SKM-1 (cell line): ENCODE measurements around the gene STYXL1.

ENCODE experiments used
- DNase-seq: peaks from one replicate; lab custom pipeline; 2025; ENCODE audit not compliant: unreplicated experiment; lab: John Stamatoyannopoulos, UW

STYXL1 gene

DNA sequence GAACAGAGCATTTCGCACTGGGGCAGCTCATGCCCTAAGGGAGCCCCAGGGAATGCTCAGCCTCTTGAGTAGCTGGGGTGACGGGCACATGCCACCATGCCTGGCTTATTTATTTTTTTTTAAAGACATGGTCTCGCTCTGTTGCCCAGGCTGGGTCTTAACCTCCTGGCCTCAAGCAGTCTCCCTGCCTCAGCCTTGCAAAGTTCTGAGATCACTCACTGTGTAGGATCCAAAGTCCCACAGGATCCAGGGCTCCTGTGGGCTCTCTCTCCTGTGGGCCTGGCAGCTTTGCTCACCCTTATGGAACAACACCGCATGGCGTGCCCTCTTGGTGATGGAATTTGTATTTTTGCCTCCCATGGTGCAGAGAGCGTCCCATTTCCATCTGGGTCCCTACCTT lies 87.4 kb downstream of the STYXL1 start:
- DNase-seq: no peak

DNA sequence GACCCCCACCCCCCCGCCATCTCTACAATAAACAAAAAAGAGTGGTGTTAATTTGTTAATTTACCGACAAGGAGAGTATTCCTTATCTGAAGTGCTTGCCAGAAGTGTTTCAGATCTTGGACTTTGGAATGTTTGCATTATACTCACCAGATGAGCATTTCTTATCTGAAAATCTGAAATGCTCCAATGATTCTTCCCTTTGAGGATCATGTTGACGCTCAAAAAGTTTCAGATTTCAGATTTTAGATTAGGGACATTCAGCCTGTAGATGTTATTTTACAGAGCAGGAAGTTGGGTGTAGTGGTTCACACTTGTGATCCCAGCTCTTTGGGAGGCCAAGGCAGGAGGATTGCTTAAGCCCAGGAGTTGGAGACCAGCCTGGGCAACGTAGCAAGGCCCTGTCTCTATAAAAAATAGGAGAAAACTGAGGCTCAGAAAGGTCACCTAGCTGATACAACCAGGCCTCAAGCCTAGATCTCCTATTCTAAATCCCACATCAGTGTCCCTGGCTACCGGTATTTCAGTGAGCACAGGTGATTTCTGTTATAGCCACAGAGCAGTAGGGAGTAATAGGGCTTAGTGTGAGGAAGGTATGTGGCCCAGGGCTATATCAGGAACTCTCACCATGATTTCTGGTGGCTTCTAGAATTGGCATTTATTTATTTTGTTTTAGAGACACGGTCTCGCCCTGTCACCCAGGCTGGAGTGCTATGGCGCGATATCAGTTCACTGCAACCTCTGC lies 88.8 kb downstream of the STYXL1 start:
- no peak for DNase-seq

DNA sequence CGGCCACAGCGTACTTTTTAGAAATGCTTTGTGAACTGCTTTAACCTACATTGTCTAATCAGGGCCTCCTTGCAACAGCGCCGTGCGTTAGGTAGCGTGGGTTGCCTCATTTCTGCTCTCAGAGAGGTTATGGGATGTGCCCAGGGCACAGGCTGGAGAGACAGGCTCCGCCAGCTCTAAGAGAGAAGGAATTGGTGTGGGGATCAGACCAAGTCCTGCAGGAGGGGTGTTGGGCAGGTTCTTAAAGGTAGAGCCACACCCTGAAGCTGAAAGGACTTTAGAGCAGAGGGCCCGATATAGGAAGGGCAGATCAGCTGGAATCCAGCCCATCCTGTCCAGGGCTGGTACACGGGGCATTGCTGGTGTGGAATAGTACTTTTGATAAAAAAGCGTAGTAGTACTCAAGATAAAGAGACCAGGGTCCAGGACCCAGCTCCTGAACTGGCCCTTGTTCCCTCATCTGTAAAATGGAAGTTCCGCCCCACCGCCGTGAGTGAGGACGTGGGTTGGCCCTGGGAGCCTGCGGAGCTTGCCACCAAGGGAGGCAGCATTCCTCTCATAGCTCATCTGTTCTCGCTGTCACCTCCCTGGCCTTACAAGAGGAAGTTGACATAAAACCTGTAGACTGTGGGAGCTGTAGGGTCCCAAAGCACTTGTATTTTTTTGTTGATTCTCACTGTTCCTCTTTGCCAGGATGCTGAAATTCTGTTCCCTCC lies 90.6 kb downstream of the STYXL1 start:
- DNase-seq: no peak

DNA sequence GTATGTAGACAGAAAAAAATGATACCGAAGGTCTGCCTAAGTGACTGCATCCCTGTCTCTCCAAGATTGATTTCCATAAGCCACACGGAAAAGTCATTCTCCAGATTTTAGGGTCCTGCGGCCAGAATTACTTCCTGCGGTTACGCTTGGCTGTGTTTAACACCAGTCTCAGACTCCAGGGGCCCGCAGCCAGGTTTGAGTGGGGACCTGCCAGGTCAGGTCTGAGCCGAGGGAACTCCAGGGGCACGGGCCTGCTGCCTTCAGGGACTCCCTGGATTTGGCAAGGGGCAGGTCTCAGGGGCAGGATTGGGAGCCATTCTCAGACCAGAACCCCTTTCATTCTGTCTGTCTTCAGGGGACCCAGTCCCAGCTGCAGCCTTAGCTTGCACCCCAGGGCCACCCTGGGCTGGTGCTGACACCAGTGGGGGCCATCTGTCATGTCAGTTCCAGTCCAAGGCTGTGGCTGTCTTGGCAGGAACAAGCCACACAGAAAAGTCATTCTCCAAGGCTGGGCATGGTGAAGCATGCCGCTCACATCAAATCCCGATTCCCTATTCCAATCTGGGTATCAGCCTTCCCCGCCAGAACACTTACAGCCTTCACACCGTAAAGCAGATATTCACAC lies 92.4 kb downstream of the STYXL1 start:
- DNase-seq: no peak

DNA sequence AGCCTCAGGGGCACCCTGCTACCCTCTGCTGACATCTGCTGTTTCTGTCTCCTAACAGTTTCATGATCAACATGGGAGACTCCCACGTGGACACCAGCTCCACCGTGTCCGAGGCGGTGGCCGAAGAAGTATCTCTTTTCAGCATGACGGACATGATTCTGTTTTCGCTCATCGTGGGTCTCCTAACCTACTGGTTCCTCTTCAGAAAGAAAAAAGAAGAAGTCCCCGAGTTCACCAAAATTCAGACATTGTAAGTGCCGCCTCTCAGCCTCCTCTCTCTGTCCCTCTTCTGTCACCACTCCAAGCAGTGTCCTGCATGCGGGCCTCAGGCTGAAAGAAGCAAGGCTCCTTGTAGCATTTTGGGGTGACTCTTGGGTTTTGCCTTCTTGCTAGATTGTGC lies 93.9 kb downstream of the STYXL1 start:
- DNase-seq: no peak

DNA sequence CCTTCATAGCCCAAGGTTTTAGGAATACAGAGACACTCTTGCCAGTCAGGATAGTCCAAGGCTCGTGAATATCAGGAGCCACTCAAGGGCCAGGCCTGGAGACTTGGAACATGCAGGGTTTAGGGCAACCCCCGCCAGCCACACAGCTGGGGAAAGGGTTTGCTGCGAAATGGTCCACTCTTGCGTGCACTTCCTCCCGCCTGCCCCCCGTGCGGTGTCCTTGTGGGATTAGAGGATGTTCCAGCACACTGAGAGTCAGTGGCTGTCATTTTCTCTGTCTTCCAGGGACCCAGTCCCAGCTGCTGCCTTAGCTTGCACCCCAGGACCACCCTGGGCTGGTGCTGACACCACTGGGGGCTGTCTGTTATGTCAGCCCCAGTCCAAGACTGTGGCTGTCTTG lies 94.4 kb downstream of the STYXL1 start:
- no peak for DNase-seq

DNA sequence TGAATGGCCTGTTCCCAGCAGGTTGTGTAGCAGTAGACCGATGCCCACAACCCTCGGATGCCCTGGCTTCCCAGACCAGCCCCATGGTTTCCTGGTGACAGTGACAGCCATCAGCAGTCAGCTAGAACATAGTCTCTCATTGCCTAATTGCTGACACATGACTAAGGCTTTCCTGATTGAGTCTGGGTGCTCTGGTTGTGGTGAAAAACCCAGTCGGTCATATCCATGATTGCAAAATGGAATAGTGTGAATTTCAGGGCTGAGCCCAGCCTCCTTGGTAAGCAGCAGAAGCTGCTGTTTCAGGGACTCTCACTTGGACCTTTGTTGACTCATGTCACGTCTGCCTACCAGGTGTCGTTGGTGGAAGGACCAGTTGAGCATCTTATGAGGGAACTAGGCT lies 96.3 kb downstream of the STYXL1 start:
- DNase-seq: peak; percentile 75

DNA sequence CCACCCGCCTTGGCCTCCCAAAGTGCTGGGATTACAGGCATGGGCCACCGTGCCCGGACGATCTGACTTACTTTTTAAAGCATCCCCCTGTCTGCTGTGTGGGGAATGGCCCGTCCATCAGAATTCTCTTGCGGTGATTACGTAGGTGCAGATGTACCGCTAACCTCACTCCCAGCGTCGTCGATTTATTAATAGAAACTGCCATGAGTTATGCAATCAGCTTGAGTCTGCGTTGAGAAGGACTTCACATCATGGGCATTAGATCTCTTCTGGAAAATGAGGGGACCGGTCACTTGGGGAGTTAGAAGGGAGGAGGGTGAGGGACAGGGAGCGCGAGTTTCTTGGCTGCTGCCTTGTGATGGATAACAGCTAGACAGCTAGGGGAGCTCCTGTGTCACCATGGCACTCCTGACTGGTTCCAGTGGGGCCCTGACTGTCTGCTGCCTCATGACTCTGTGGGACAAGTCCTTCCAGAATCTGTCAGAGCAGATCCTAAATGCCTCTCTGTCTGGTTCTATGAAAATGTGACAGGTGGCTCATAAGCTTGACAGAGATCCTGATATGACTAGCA lies 97.6 kb downstream of the STYXL1 start:
- DNase-seq: no peak

DNA sequence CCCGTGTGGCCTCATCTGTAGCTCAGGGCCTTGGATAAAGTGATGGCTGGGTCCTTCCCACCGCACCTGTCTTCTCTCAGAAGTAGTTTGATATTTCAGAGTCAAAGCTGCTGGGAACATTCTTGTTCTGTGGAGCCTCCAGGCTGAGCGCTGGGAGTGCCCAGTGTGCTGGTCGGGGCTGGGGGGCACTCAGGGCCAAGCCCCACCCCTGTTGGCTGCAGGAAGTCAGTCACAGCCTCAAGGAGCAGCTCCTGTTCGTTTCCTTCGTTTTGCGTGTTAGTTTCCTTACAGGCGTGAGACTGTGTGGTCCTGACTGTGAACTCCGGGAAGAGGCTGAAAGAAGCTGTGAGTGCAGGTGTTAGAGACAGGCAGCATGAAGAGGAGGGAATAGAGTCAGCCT lies 99.6 kb downstream of the STYXL1 start:
- DNase-seq: no peak
